ENCODE measurements around the gene PLXDC2. TPM values are rescaled to one million over a fixed set of nuclear protein-coding genes. Genes with fewer than 3 reads are reported as not detected.

PLXDC2 gene
- total RNA-seq, 1 donor from 2014 or later: 0.16 TPM

DNA sequence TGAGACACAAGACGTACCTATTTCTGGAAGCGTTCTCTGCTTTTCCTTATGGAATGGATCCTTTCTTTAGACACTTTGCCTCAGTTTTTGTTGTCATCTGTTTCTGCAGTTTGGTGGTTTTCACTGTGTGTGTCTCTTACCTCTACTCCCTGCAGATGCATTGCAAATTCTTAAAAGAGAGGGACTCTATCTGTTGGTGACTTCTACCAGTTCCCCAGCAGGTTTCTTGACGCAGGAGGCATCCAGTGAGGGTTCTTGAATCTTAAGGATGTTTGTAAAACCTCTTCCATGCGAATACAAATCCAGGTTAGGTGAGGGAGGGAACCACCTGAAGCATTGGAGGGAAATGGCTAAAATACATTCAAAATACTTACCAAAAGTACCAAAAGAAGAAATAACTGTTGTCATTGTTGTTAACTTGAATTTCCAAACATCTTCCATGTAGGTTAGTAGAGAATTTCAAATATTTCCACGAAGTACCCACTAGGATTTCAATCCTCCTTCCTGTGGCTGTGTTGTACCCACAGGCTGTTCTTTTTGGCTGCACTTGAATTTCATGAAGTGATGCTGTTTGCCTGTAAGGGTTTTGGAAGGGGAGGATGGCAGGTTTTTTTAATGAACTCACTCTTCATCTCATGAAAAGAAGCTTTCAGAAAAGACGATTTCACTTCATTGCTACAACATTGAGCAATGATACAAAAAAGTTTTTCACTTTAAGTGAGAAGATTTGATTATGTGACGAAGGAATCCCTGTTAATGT lies 32.2 kb downstream of the PLXDC2 start:
- Mint-ChIP-seq H3K27ac (no peak overlapping the region), H3K27me3 (no peaks in the 10 kb centered on the region), H3K4me3 (no peak overlapping the region), H3K4me1 (no peaks in the 10 kb centered on the region), H3K9me3 (peaks cover 2% of the 10 kb centered on the region), H3K36me3 (ENCODE audit: low read depth) (no peaks in the 10 kb centered on the region)
- ChIA-PET CTCF (no interaction called here), POLR2A (no interaction called here)
- DNase-seq: no peak
- intact Hi-C loops (cut with micrococcal nuclease): no loop called here
- no peak for ATAC-seq (ENCODE audit: low read depth)
- TF ChIP-seq, protein P1, sequence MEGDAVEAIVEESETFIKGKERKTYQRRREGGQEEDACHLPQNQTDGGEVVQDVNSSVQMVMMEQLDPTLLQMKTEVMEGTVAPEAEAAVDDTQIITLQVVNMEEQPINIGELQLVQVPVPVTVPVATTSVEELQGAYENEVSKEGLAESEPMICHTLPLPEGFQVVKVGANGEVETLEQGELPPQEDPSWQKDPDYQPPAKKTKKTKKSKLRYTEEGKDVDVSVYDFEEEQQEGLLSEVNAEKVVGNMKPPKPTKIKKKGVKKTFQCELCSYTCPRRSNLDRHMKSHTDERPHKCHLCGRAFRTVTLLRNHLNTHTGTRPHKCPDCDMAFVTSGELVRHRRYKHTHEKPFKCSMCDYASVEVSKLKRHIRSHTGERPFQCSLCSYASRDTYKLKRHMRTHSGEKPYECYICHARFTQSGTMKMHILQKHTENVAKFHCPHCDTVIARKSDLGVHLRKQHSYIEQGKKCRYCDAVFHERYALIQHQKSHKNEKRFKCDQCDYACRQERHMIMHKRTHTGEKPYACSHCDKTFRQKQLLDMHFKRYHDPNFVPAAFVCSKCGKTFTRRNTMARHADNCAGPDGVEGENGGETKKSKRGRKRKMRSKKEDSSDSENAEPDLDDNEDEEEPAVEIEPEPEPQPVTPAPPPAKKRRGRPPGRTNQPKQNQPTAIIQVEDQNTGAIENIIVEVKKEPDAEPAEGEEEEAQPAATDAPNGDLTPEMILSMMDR (IDR thresholded peaks at IDR 0.05): no peak

DNA sequence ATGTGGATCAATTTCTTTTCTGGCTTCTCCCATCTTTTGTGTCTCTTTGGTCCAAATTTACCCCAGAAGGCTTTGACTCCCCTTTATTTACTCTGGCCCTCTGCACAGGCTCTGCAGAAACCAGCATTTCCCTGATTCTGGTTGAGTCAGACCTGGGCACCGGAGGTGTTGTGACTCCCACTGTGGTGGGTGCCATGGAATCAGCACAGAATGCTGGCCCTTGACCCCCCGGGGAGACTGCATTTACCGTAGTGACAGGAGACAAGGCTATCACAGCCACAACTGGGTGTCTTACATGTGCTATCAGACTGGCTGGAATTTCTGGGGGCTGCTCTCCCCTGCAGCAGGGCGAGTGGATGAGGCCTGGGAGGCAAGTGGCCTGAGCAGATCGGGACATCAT lies 37.6 kb downstream of the PLXDC2 start:
- POLR2A ChIA-PET: no interaction called here

DNA sequence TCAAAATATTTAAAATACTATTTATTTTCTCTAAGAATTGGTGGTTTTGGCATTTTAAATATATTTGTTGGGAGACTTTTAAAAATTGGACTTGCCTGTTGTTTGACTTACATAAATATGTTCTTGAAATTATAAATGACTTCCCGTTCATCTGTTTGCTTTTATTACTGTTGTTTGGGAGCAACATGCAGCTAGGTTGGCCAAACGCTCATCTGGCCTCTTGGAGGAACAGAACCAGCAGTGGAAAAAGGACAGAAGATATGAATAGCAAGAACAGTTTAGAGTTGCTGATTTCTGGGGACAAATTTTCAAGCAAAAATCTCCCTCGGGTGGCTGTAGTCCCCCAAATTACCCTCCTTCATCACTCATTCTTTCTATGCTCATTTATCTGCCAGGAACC lies 41.6 kb downstream of the PLXDC2 start:
- POLR2A ChIA-PET: no interaction called here
- DNase-seq (no peak), ATAC-seq (ENCODE audit: low read depth) (no peak)
- Mint-ChIP-seq H3K27me3 (no peaks in the 10 kb centered on the region), H3K27ac (no peak overlapping the region), H3K4me1 (no peaks in the 10 kb centered on the region), H3K4me3 (no peak overlapping the region), H3K9me3 (no peaks in the 10 kb centered on the region), H3K36me3 (ENCODE audit: low read depth) (no peaks in the 10 kb centered on the region)
- TF ChIP-seq, protein P1 (IDR thresholded peaks at IDR 0.05): no peak
- CTCF ChIA-PET: no interaction called here
- intact Hi-C loops (cut with micrococcal nuclease): no loop called here

More for the DNA sequence above, 37.6 kb downstream of the PLXDC2 start:
- intact Hi-C loops (cut with micrococcal nuclease): no loop called here
- CTCF ChIA-PET: no interaction called here
- ATAC-seq (ENCODE audit: low read depth) (no peak), DNase-seq (no peak)
- Mint-ChIP-seq H3K4me3 (no peak overlapping the region), H3K4me1 (no peaks in the 10 kb centered on the region), H3K27me3 (no peaks in the 10 kb centered on the region), H3K27ac (no peak overlapping the region), H3K9me3 (no peaks in the 10 kb centered on the region), H3K36me3 (ENCODE audit: low read depth) (no peaks in the 10 kb centered on the region)
- TF ChIP-seq, protein P1 (IDR thresholded peaks at IDR 0.05): no peak

DNA sequence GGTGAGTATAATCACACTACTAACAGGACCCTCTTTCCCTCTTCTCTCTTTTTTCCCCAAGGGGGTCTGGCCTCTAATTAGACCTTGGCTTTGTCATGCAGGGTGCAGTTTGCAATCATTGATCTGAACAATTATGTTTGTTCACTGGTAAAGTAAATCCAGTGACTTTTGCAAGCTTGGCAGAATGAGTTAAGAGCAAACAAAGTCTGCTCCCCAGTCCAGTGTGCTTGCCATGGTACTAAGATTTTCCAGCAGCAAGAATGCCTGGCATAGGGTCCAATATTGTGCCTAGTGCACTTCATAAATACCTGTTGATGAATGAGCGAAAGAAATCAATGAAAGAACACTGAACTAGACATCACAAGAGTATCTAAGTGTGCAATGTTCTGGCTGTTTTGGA lies 43.9 kb downstream of the PLXDC2 start:
- no peak overlapping the region for H3K4me3 Mint-ChIP-seq
- H3K9me3 Mint-ChIP-seq: no peaks in the 10 kb centered on the region
- H3K27ac Mint-ChIP-seq: no peak overlapping the region
- H3K36me3 Mint-ChIP-seq (ENCODE audit: low read depth): no peaks in the 10 kb centered on the region
- TF ChIP-seq, protein P1 (IDR thresholded peaks at IDR 0.05): no peak
- POLR2A ChIA-PET: no interaction called here
- intact Hi-C loops (cut with micrococcal nuclease): no loop called here
- DNase-seq (no peak), ATAC-seq (ENCODE audit: low read depth) (no peak)
- CTCF ChIA-PET: no interaction called here
- no peaks in the 10 kb centered on the region for H3K4me1 Mint-ChIP-seq
- no peaks in the 10 kb centered on the region for H3K27me3 Mint-ChIP-seq

GRCh38 chr10:19862811-19863515 lies 46.7 kb downstream of the PLXDC2 start:
- no peak overlapping the region for H3K27ac Mint-ChIP-seq
- intact Hi-C loops (cut with micrococcal nuclease): no loop called here
- CTCF ChIA-PET: no interaction called here
- H3K9me3 Mint-ChIP-seq: peaks cover 2% of the 10 kb centered on the region
- no peaks in the 10 kb centered on the region for H3K27me3 Mint-ChIP-seq
- POLR2A ChIA-PET: no interaction called here
- H3K4me1 Mint-ChIP-seq: no peaks in the 10 kb centered on the region
- DNase-seq (no peak), ATAC-seq (ENCODE audit: low read depth) (no peak)
- TF ChIP-seq, protein P1 (IDR thresholded peaks at IDR 0.05): no peak
- H3K4me3 Mint-ChIP-seq: no peak overlapping the region
- H3K36me3 Mint-ChIP-seq (ENCODE audit: low read depth): no peaks in the 10 kb centered on the region

All from activated B cell treated with CpG ODN at 0.5 μM for 24 hours (primary cell).